LHCN-M2 (cell line): ENCODE results near the gene FOXD4L5. TPM values are rescaled to one million over a fixed set of nuclear protein-coding genes. Genes with fewer than 3 reads are reported as not detected.
"Not testable (repeated sequence)": the region's sequence is repeated elsewhere in the genome, so short reads cannot be mapped to it uniquely, and the experiment has no call there.

Experiments
- DNase-seq: peaks from one replicate; pipeline ENCODE4 v3.0.0-alpha.2; 2012; ENCODE audit warnings: low read depth
- polyA plus RNA-seq: library from polyadenylated mRNA; unstranded; fragments of >200 nt; gene quantifications from one replicate; pipeline ENCODE4 v1.2.1, GENCODE V29; 2012; ENCODE audit warnings: missing spikeins
- total RNA-seq: library from RNA; depleted of rRNA; stranded (reverse); fragments of >200 nt; gene quantifications from 2 replicates; pipeline ENCODE4 v1.2.3, GENCODE V29; 2014; rRNA removed

Gene FOXD4L5
- total RNA-seq: 0.06 TPM in 1 of 2 replicates, not detected in the other
- 0.04 TPM for polyA plus RNA-seq

DNA sequence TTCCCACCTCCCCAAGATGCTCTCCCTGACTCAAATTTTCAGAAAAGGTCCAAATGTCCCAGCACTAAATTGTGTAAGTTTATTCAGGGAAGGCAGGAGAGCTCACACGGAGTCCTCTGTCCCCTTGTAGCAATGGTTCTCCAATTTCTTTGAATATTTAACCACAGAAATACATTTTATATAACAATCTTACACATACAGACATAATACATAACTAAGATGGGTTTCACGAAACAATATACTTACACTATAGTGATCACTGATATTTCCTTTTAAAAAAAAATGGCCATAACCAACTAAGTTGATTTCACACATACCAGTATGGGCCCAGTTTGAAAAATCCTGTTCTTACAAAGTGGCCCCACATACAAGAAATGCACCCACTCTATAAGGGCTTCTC, at the start of gene FOXD4L5:
FOXD4L5 (minus strand) TSS at position 101 of the 400 bp plus-strand sequence. CDS start 832 bp downstream, outside the sequence.
- not testable (repeated sequence) for DNase-seq

DNA sequence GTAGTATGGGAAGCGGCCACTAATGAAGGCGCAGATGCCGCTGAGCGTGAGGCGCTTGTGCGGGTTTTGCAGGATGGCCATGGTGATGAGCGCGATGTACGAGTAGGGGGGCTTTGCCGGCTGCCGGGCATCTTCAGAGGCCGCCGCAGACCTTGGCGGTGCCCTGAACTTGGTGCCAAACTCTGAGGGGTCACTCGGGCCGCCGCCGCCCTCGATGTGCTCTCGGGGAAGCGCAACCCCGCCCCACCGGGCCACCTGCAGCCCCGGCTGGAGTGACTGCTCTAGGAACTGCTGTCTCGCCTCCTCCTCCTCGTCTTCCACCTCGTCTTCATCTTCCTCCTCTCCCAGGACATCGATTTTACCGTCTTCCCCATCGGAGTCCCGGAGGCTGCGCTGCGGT, 1.1 kb downstream of the FOXD4L5 start:
- not testable (repeated sequence) for DNase-seq

DNA sequence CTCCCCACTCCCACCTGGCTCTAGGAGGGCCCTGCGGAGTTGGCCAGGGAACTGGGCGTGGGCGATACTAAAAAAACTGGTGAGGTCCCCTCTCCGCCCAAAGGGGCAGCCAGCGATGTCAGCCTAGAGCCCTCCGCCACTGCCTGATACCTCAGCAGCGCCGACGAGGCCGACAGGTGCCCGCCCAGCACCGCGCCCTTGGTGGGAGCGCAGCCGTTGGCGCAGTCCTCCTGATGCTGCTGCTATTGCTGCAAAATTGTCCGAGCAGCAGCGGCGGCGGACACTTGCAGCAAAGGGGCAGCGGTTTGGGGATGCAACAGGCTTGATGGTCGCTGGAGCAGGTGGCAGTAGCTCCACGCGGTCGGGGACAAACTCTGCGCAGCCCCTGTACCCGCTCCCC, 2.0 kb downstream of the FOXD4L5 start:
- DNase-seq: not testable (repeated sequence)
